Measurements from ENCODE around the gene SSR1.
"Not testable (repeated sequence)": the region's sequence is repeated elsewhere in the genome, so short reads cannot be mapped to it uniquely, and the experiment has no call there.

SSR1 gene

DNA sequence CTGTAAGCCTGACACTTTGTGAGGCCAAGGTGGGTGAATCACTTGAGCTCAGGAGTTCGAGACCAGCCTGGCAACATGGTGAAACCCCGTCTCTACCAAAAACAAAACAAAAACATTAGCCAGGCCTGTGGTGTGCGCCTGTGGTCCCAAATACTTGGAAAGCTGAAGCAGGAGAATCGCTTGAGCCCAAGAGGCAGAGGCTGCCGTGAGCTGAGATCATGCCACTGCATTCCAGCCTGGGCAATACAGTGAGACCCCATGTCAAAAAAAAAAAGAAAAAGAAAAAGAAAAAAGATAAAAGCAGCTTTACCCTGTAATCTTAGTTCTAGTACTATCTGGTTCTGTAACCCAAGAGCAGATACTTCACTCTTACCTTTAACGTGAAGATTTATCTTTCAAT lies 27.6 kb downstream of the SSR1 start:
- no peak overlapping the region for H3K4me3 ChIP-seq (ENCODE audit: low read depth, low read length)
- TF ChIP-seq, protein P1, sequence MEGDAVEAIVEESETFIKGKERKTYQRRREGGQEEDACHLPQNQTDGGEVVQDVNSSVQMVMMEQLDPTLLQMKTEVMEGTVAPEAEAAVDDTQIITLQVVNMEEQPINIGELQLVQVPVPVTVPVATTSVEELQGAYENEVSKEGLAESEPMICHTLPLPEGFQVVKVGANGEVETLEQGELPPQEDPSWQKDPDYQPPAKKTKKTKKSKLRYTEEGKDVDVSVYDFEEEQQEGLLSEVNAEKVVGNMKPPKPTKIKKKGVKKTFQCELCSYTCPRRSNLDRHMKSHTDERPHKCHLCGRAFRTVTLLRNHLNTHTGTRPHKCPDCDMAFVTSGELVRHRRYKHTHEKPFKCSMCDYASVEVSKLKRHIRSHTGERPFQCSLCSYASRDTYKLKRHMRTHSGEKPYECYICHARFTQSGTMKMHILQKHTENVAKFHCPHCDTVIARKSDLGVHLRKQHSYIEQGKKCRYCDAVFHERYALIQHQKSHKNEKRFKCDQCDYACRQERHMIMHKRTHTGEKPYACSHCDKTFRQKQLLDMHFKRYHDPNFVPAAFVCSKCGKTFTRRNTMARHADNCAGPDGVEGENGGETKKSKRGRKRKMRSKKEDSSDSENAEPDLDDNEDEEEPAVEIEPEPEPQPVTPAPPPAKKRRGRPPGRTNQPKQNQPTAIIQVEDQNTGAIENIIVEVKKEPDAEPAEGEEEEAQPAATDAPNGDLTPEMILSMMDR (conservative IDR thresholded peaks at IDR 0.05; ENCODE audit: low read depth, low read length): no peak
- no peak for DNase-seq (ENCODE audit: low read depth)

DNA sequence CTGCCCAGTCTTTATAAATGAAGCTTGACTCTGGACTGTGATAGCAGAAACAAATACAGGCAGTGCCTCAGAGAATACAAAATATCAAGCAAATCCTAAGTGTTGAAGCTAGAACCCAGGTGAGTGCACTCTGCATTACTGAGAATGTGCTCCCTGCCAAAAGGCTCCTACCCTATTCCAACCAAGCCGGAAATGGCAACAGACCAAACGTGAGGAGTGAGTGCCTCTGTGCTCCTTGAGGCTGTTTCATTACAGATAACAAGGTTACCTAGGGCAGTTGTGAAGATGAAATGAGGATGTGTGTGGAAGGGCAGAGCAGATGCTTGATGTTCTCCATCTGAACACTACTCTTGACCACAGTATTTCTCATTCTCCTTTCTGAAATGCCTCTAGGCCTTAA lies 29.3 kb downstream of the SSR1 start:
- DNase-seq (ENCODE audit: low read depth): no peak
- H3K4me3 ChIP-seq (ENCODE audit: low read depth, low read length): no peak overlapping the region
- TF ChIP-seq, protein P1 (conservative IDR thresholded peaks at IDR 0.05; ENCODE audit: low read depth, low read length): no peak

DNA sequence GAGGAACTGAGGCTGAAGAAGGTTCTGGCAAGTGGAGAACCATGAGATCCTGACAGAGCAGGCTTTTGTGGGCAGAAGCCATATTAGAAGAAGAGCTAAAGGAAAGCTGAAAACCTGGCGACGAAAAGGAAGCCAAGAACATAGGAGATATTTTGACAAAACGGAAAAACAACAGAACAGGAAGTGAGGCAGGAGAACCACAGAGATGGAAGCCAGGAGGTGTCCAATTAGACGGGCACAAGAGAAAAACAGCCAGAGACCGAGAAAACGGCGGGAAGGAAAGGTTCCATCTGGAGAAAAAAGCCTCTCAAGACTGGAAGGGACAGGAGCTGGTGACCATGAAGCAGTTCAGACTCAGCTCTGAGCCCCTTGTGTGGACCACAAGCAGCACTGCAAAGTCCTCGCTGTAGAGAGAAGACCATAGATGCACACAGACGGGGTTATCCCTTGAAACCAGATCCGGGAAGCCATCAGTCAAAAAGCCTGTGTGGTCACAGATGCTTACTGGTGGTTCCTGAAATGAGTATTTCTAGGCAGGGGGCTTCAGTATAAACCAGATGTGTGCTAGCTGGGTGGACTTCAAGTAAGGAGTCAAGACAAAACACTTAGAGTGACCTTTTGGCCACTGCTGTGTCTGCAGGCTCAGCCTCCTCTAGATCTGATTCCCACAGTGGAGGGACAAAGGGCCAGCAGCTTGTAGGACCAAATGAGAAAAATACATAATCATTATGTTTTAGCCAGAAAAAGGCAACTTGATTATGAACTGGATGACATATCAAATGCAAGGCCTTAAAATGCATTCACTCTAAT lies 30.7 kb downstream of the SSR1 start:
- no peak for DNase-seq (ENCODE audit: low read depth)
- TF ChIP-seq, protein P1 (conservative IDR thresholded peaks at IDR 0.05; ENCODE audit: low read depth, low read length): no peak

DNA sequence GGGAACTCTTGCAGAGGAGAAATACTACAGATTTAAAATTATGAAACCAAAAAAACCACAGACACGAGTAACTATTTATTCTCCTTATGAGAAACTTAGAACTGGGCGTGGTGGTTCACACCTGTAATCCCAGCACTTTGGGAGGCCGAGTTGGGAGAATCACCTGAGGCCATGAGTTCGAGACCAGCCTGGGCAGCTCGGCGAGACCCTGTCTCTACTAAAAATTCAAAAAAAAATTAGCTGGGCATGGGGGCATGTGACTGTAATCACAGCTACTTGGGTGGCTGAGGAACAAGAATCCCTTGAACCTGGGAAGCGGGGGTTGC lies 36.8 kb downstream of the SSR1 start:
- TF ChIP-seq, protein P1 (conservative IDR thresholded peaks at IDR 0.05; ENCODE audit: low read depth, low read length): no peak
- no peak for DNase-seq (ENCODE audit: low read depth)

More for the DNA sequence above, 30.7 kb downstream of the SSR1 start:
- no peak overlapping the region for H3K4me3 ChIP-seq (ENCODE audit: low read depth, low read length)

DNA sequence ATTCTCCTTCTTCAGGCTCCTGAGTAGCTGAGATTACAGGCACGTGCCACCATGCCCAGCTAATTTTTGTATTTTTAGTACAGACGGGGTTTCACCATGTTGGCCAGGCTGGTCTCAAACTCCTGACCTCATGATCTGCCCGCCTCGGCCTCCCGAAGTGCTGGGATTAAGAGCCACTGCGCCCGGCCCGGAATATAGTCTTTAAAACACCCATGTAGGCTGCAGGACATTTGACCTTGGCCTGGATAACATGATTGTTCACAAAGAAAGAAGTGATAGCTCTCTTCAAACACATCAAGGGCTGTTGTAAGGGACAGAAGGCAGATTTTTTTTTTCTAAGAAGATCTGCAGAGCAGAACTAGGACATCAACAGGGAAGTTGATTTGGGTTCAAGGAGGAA lies 38.5 kb downstream of the SSR1 start:
- H3K4me3 ChIP-seq (ENCODE audit: low read depth, low read length); DNase-seq (ENCODE audit: low read depth): not testable (repeated sequence)

More for the DNA sequence above, 36.8 kb downstream of the SSR1 start:
- H3K4me3 ChIP-seq (ENCODE audit: low read depth, low read length): no peak overlapping the region

DNA sequence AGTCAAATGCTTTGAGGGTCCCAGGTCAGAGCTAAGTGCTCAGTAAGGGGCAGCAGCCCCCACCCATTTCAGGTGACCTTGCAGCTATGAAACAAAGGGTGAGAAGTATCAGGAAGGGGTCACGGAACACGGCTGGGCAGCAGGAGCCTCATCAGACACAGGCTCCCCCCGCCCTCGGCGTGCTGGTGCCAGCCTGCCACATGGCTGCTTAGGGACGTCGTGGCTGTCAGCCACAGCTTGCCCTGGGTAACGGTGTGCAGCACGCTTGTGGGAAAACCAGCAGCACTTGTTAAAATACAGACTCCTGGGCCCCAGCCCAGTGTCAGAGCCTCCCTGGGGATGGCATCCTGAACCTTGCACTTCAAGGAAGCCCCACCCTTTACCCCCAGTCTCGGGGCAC lies 39.3 kb downstream of the SSR1 start:
- H3K4me3 ChIP-seq (ENCODE audit: low read depth, low read length): no peak overlapping the region
- no peak for DNase-seq (ENCODE audit: low read depth)

DNA sequence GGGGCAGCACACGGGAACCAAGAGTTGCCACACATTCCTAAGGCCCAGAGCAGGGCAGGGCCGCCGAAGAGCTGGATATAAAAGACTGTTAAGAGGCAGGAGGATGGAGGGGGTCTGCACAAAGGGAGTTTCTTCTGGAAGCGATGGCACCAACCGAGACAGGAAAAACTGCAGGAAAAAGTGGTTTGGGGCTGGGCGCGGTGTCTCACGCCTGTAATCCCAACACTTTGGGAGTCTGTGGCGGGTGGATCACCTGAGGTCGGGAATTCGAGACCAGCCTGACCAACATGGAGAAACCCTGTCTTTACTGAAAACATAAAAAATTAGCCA lies 41.8 kb downstream of the SSR1 start:
- no peak overlapping the region for H3K4me3 ChIP-seq (ENCODE audit: low read depth, low read length)
- TF ChIP-seq, protein P1 (conservative IDR thresholded peaks at IDR 0.05; ENCODE audit: low read depth, low read length): no peak
- no peak for DNase-seq (ENCODE audit: low read depth)

More for the DNA sequence above, 39.3 kb downstream of the SSR1 start:
- TF ChIP-seq, protein P1 (conservative IDR thresholded peaks at IDR 0.05; ENCODE audit: low read depth, low read length): no peak

All from choroid plexus epithelial cell (primary cell).